ENCODE data around the gene RERGL.

Gene RERGL, protein sequence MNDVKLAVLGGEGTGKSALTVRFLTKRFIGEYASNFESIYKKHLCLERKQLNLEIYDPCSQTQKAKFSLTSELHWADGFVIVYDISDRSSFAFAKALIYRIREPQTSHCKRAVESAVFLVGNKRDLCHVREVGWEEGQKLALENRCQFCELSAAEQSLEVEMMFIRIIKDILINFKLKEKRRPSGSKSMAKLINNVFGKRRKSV

GRCh38 chr12:18090093-18090492, at the start of gene RERGL:
TSS of gene RERGL (minus strand) at chr12:18090193. CDS start at chr12:18090140, 53 bp downstream.
- Histone ChIP-seq H3K4me1 (ENCODE audit: insufficient read depth, low read length) (no peaks in the 10 kb centered on the region), H3K36me3 (ENCODE audit: insufficient read depth, low read length) (no peaks in the 10 kb centered on the region), H2AFZ (ENCODE audit: low read depth, low read length) (no peak within 1 kb of the TSS), H3K4me3 (ENCODE audit: low read length) (no peak within 1 kb of the TSS), H3K9me3 (ENCODE audit: low read length) (no peaks in the 10 kb centered on the region), H3K27me3 (ENCODE audit: insufficient read depth, low read length) (no peaks in the 10 kb centered on the region)

GRCh38 chr12:18139254-18139653, 49.3 kb upstream of the RERGL start:
- H3K27me3 ChIP-seq (ENCODE audit: insufficient read depth, low read length), result no peaks in the 10 kb centered on the region
- H3K9me3 ChIP-seq (ENCODE audit: low read length), result no peaks in the 10 kb centered on the region
- no peaks in the 10 kb centered on the region for H3K4me1 ChIP-seq (ENCODE audit: insufficient read depth, low read length)
- H3K4me3 ChIP-seq (ENCODE audit: low read length), result no peak overlapping the region
- no peak overlapping the region for H2AFZ ChIP-seq (ENCODE audit: low read depth, low read length)
- H3K36me3 ChIP-seq (ENCODE audit: insufficient read depth, low read length), result no peaks in the 10 kb centered on the region

DNA sequence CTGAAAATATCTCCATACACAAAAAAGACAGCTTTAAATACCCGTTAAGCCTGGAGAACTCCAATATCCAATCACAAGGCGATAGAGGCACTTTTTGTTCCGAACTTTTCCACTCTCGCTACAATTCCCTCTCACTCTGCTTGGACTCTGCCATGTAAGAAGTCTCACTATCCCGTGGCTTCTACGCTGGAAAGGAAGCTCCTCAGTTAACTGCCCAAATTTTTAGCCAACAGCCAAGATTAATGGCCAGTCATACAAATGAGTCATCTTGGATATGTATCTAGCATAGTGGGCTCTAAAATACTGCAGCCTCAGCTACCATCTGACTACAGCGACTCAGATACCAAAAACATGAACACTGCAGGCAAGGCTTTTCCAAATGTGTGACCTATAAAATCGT, 45.5 kb upstream of the RERGL start:
- H3K4me1 ChIP-seq (ENCODE audit: insufficient read depth, low read length), result no peaks in the 10 kb centered on the region
- H3K4me3 ChIP-seq (ENCODE audit: low read length), result no peak overlapping the region

GRCh38 chr12:18135086-18135485, 45.1 kb upstream of the RERGL start:
- Histone ChIP-seq H3K36me3 (ENCODE audit: insufficient read depth, low read length) (no peaks in the 10 kb centered on the region), H2AFZ (ENCODE audit: low read depth, low read length) (no peak overlapping the region), H3K4me1 (ENCODE audit: insufficient read depth, low read length) (no peaks in the 10 kb centered on the region), H3K27me3 (ENCODE audit: insufficient read depth, low read length) (no peaks in the 10 kb centered on the region), H3K9me3 (ENCODE audit: low read length) (no peaks in the 10 kb centered on the region), H3K4me3 (ENCODE audit: low read length) (no peak overlapping the region)

More for the DNA sequence above, 45.5 kb upstream of the RERGL start:
- no peaks in the 10 kb centered on the region for H3K27me3 ChIP-seq (ENCODE audit: insufficient read depth, low read length)
- H2AFZ ChIP-seq (ENCODE audit: low read depth, low read length), result no peak overlapping the region
- no peaks in the 10 kb centered on the region for H3K36me3 ChIP-seq (ENCODE audit: insufficient read depth, low read length)
- no peaks in the 10 kb centered on the region for H3K9me3 ChIP-seq (ENCODE audit: low read length)

DNA sequence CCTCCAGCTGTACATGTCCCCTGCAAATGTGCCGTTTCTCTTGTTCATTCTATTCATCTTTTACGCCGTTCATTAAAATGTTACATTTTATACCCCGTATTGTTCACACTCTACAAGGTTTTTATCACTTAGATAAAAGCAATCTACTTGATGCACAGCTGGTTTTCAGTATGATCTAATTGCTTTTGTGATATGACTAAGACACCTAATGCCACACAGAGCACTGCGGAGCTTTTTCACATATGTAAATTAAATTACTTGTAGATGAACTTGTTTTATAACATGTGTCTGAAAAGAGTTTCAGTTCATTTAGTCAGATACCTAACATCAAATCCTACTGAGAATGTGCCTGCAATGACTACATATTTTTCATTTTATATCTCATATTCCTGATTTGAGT, 40.9 kb upstream of the RERGL start:
- Histone ChIP-seq H3K4me1 (ENCODE audit: insufficient read depth, low read length) (no peaks in the 10 kb centered on the region), H3K4me3 (ENCODE audit: low read length) (no peak overlapping the region), H3K36me3 (ENCODE audit: insufficient read depth, low read length) (no peaks in the 10 kb centered on the region), H3K27me3 (ENCODE audit: insufficient read depth, low read length) (no peaks in the 10 kb centered on the region), H2AFZ (ENCODE audit: low read depth, low read length) (no peak overlapping the region), H3K9me3 (ENCODE audit: low read length) (peaks cover 1% of the 10 kb centered on the region)

DNA sequence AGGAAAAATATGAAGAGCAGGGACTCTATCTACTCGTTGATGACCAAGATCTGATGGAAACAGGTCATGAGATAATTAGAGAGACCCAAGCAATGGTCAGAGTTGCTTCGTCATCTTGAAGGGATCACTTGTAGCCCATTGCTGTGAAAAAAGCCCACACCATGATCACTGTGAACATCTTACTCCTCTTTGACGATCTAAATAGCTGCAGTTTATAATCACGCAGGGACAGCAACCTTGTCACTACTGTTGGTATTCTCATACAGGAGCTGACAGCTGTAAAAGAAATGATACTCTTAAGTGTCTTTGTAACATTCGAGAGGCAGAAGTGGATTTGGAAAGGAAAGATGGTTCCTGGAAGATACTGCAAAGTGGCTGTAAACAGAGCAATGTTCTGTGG, 33.7 kb upstream of the RERGL start:
- Histone ChIP-seq H3K4me3 (ENCODE audit: low read length) (no peak overlapping the region), H3K4me1 (ENCODE audit: insufficient read depth, low read length) (no peaks in the 10 kb centered on the region), H2AFZ (ENCODE audit: low read depth, low read length) (no peak overlapping the region), H3K27me3 (ENCODE audit: insufficient read depth, low read length) (no peaks in the 10 kb centered on the region), H3K36me3 (ENCODE audit: insufficient read depth, low read length) (no peaks in the 10 kb centered on the region), H3K9me3 (ENCODE audit: low read length) (peaks cover 1% of the 10 kb centered on the region)

DNA sequence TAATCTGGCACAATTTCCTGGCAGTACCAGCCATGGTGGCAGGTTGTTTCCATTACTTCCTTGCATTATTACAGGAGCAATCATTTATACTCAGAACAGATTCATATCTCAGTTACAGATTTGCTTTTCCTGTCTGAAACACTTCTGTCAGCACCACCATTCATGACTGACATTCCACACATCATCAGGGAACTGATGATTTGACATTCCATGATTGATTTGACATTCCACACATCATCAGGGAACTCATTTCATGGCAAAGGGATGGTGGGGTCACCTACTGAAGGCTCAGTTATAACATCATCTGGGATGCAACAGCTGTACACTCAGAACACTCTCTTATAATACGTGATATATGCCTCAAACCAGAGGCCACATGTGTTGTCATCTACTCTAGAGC, 30.9 kb upstream of the RERGL start:
- H2AFZ ChIP-seq (ENCODE audit: low read depth, low read length), result no peak overlapping the region
- H3K36me3 ChIP-seq (ENCODE audit: insufficient read depth, low read length), result no peaks in the 10 kb centered on the region
- no peak overlapping the region for H3K4me3 ChIP-seq (ENCODE audit: low read length)
- H3K27me3 ChIP-seq (ENCODE audit: insufficient read depth, low read length), result no peaks in the 10 kb centered on the region
- no peaks in the 10 kb centered on the region for H3K4me1 ChIP-seq (ENCODE audit: insufficient read depth, low read length)
- H3K9me3 ChIP-seq (ENCODE audit: low read length), result no peaks in the 10 kb centered on the region

DNA sequence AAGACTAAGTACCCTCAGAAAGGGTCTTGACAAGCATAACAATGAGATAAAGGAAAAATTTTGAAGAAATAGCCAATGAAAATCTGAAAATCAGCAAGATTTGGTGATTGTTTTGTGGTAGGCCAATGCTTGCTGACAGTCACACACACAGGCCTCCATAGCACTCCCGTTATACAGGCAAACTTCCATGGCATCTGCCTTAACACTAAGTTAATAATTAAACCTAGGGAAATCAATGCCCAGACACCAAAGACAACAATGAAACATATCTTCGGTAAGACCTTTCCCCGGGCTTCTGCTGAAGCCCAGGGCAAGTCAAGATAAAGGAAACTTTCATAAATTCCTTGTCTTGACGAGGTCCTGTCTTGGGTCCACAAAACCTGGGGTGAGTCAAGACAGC, 18.6 kb upstream of the RERGL start:
- Histone ChIP-seq H3K4me1 (ENCODE audit: insufficient read depth, low read length) (no peaks in the 10 kb centered on the region), H3K4me3 (ENCODE audit: low read length) (no peak overlapping the region), H3K27me3 (ENCODE audit: insufficient read depth, low read length) (no peaks in the 10 kb centered on the region), H3K9me3 (ENCODE audit: low read length) (no peaks in the 10 kb centered on the region), H3K36me3 (ENCODE audit: insufficient read depth, low read length) (no peaks in the 10 kb centered on the region), H2AFZ (ENCODE audit: low read depth, low read length) (no peak overlapping the region)

DNA sequence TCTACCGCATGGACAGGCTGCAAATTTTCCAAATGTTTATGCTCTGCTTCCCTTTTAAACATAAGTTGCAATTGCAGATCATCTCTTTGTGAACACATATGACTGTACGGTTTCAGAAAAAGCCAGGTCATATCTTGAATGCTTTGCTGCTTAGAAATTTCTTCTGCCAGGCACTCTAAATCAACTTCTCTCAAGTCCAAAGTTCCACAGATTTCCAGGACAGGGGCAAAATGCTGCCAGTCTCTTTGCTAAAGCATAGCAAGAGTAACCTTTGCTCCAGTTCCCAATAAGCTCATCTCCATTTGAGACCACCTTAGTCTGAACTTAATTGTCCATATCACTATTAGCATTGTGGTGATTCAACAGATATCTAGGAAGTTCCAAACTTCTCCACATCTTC, 13.6 kb upstream of the RERGL start:
- Histone ChIP-seq H2AFZ (ENCODE audit: low read depth, low read length) (no peak overlapping the region), H3K4me3 (ENCODE audit: low read length) (no peak overlapping the region), H3K9me3 (ENCODE audit: low read length) (no peaks in the 10 kb centered on the region), H3K4me1 (ENCODE audit: insufficient read depth, low read length) (no peaks in the 10 kb centered on the region), H3K36me3 (ENCODE audit: insufficient read depth, low read length) (no peaks in the 10 kb centered on the region), H3K27me3 (ENCODE audit: insufficient read depth, low read length) (no peaks in the 10 kb centered on the region)

DNA sequence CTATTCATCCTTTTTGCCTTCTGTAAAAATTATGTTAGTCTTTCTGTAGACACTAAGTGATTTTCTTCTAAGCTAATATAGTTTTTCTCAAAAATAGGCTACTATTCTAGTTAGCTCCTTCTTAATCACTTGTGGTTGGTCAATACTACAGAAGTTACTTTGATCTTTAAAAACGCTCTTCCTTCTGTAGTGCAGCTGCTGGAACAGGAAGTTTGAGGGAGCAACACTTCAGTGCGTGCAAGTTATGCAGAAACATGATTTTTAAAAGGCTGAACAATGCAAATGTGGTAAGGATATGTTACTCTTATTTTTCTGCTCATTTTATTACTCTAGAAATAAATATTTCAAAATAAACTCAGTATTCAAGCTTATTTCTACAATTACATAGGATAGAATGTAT, 11.1 kb upstream of the RERGL start:
- no peaks in the 10 kb centered on the region for H3K36me3 ChIP-seq (ENCODE audit: insufficient read depth, low read length)
- H3K4me1 ChIP-seq (ENCODE audit: insufficient read depth, low read length), result no peaks in the 10 kb centered on the region
- no peaks in the 10 kb centered on the region for H3K27me3 ChIP-seq (ENCODE audit: insufficient read depth, low read length)
- H2AFZ ChIP-seq (ENCODE audit: low read depth, low read length), result no peak overlapping the region
- no peak overlapping the region for H3K4me3 ChIP-seq (ENCODE audit: low read length)
- no peaks in the 10 kb centered on the region for H3K9me3 ChIP-seq (ENCODE audit: low read length)

DNA sequence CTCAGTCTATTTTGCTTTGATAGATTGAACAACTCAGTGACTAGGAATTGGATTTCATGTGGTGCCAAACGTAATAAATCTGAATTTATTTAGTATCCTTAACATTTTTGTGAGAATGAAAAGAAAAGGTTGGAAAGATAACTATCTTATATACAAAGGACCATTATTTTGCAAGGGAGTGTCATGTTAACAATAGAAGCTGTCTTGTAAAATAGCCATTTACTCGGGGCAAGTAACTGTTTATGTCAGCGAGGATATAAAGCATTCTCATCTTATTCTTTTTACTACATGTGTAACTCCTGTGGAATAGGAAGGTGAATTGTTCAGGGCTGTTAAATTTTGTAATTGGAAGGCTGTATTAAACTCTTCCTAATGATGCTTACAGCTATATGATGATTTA, 5.9 kb downstream of the RERGL start:
- H3K27me3 ChIP-seq (ENCODE audit: insufficient read depth, low read length), result no peaks in the 10 kb centered on the region
- no peaks in the 10 kb centered on the region for H3K9me3 ChIP-seq (ENCODE audit: low read length)
- no peak overlapping the region for H2AFZ ChIP-seq (ENCODE audit: low read depth, low read length)
- H3K36me3 ChIP-seq (ENCODE audit: insufficient read depth, low read length), result no peaks in the 10 kb centered on the region
- no peaks in the 10 kb centered on the region for H3K4me1 ChIP-seq (ENCODE audit: insufficient read depth, low read length)
- H3K4me3 ChIP-seq (ENCODE audit: low read length), result no peak overlapping the region

DNA sequence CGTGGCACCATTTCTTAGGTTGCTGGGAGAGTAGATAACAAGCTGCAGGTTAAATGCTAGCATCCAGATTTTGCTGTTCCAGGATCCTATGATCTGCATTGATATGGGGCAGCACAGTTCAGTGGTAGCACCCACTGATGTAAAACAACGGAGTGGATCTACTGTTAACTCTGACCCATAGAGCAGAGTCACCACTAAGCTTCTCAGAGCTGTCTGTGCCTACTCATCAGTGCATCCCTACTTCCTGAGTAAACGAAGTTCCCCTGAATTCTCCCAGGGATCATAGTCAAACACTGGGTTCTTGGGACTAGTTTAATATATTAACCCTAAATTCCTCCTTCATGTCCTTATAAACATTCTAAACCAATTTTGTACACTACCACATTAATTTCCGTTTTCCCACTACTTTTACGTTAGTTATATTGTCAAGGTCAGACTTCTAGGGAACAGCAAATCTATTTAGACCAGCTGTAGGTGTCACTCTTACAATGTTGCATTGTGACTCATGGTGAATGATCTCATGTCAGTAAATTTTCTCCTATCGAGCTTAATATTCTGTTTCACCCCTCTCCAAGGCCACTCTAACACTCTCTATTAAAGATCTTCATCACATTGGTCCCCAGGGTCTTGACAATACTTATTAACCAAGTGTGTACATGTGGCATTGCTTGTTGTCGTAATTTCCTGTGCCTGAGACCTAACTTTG, 10.3 kb downstream of the RERGL start:
- no peaks in the 10 kb centered on the region for H3K36me3 ChIP-seq (ENCODE audit: insufficient read depth, low read length)

GRCh38 chr12:18074001-18074400, 16.0 kb downstream of the RERGL start:
- no peaks in the 10 kb centered on the region for H3K9me3 ChIP-seq (ENCODE audit: low read length)
- H3K27me3 ChIP-seq (ENCODE audit: insufficient read depth, low read length), result no peaks in the 10 kb centered on the region
- H2AFZ ChIP-seq (ENCODE audit: low read depth, low read length), result no peak overlapping the region
- no peaks in the 10 kb centered on the region for H3K36me3 ChIP-seq (ENCODE audit: insufficient read depth, low read length)
- no peaks in the 10 kb centered on the region for H3K4me1 ChIP-seq (ENCODE audit: insufficient read depth, low read length)
- no peak overlapping the region for H3K4me3 ChIP-seq (ENCODE audit: low read length)

More for the DNA sequence above, 10.3 kb downstream of the RERGL start:
- Histone ChIP-seq H2AFZ (ENCODE audit: low read depth, low read length) (no peak overlapping the region), H3K9me3 (ENCODE audit: low read length) (no peaks in the 10 kb centered on the region), H3K4me3 (ENCODE audit: low read length) (no peak overlapping the region), H3K27me3 (ENCODE audit: insufficient read depth, low read length) (no peaks in the 10 kb centered on the region), H3K4me1 (ENCODE audit: insufficient read depth, low read length) (no peaks in the 10 kb centered on the region)

DNA sequence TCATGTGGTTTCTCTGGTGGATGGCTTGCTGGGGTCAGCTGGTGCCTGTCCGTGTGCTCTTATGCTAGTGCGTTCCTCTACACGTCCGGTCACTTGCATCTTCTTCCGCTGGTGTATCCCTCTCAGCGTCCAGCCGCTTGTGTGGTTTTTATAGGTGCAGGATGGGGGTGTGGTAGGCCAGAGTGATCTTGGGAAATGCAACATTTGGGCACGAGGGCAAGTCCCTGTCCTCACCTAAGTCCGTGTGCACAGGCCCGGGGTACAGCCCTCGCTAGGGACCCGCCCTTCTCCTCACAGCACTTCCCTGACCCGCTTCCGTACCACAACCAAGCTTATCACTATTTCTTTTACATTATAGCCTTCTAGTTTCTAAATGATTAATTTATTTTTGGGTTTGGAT, 17.3 kb downstream of the RERGL start:
- Histone ChIP-seq H2AFZ (ENCODE audit: low read depth, low read length) (no peak overlapping the region), H3K27me3 (ENCODE audit: insufficient read depth, low read length) (no peaks in the 10 kb centered on the region), H3K4me1 (ENCODE audit: insufficient read depth, low read length) (no peaks in the 10 kb centered on the region), H3K36me3 (ENCODE audit: insufficient read depth, low read length) (no peaks in the 10 kb centered on the region), H3K9me3 (ENCODE audit: low read length) (no peaks in the 10 kb centered on the region), H3K4me3 (ENCODE audit: low read length) (no peak overlapping the region)
